NOMO-1 treated with dmso at 0.1 percent for 144 hours (cell line): Measurements from ENCODE around the gene BLNK.
"Not testable (repeated sequence)": the region's sequence is repeated elsewhere in the genome, so short reads cannot be mapped to it uniquely, and the experiment has no call there.

Experiments
- DNase-seq: peaks from one replicate; lab custom pipeline; 2025; ENCODE audit not compliant: unreplicated experiment; lab: John Stamatoyannopoulos, UW

The BLNK gene

GRCh38 chr10:96271016-96271815 lies at the start of gene BLNK:
Gene BLNK, minus strand, starts transcription at chr10:96271569. Its CDS starts 171 bp downstream, at chr10:96271398.
- DNase-seq: peak; percentile 28

GRCh38 chr10:96319754-96320474 lies 48.5 kb upstream of the BLNK start:
- no peak for DNase-seq

GRCh38 chr10:96317067-96317833 lies 45.9 kb upstream of the BLNK start:
- no peak for DNase-seq

DNA sequence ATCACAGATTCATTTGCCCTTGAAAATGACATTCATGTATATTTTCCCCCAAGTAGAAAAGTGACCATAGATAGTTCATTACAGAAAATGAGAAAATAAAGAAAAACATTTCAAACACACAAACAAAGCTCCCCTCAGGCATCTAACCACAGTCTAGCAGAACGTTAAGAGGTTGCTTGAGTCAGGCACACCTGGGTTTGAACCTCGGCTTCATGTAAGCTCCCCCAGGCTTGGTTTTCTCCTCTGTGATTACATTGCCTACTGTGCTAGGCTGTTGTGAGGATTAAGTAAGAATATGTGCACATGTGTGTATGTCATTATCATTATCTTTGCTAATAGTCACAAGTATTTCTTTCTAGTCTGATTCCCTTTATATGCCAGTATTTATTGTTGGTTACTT lies 42.0 kb upstream of the BLNK start:
- no peak for DNase-seq

GRCh38 chr10:96311180-96311715 lies 39.9 kb upstream of the BLNK start:
- DNase-seq: no peak

GRCh38 chr10:96310321-96310669 lies 38.9 kb upstream of the BLNK start:
- no peak for DNase-seq

- no peak for DNase-seq
Measured at GRCh38 chr10:96309628-96310320, 38.4 kb upstream of the BLNK start.

DNA sequence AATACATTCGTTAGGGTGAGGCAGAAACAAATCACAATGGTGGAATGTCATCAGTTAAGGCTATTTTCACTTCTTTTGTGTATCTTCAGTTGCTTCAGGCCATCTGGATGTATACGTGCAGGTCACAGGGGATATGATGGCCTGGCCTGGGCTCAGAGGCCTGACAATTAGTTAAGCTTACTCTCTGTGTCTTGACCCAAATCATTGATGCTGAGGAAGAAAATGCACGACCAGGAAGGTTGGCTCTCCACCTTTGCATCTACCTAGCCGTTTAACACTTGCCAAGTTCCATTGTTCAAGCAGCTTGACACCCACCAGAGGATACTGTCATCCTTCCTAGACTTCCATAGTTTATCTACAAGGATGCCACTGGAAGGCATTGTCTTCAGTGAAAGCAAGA lies 37.5 kb upstream of the BLNK start:
- not testable (repeated sequence) for DNase-seq

DNA sequence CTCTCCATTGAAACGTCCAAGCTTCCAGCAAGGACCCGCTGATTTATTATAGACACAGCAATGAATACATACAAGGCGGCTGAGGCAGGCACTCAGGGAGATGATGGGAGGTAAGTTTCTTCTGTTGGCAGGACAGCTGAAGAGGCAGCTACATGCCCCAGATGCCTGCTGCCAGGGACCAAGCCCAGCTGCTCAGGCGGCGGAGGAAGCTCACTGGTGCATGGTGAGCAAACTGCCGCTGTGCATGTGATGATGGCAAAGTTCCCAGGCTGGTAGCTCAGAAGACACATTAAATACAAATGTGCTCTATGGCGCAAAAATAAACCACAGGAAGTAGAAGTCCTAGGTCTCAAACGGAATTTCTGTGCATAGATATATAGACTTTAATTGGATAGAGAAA lies 35.1 kb upstream of the BLNK start:
- DNase-seq: no peak

GRCh38 chr10:96305019-96305418 lies 33.6 kb upstream of the BLNK start:
- DNase-seq: no peak

DNA sequence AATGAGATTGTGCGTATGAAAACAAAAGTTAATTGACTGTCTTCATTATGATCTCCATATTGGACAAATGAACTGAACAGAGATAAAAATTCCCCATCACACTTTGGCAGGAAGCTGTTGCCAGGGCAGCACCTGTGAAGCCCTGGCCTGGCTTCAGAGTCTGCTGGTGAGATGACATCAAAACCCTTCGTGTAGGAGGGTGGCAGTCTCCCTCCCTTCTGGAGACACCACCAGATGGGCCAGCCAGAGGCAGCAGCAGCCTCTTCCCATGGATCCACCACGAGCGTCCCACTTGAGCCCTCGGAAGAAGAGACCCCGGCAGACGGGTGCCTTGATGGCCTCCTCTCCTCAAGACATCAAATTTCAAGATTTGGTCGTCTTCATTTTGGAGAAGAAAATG lies 32.9 kb upstream of the BLNK start, which contains the start of gene DNTT:
Gene DNTT (plus strand): TSS at position 205 of the 400 bp plus-strand sequence. CDS start 64 bp downstream, at position 269.
- DNase-seq: no peak

- DNase-seq: no peak
Measured at GRCh38 chr10:96301616-96302015, 30.2 kb upstream of the BLNK start.

GRCh38 chr10:96299383-96299782 lies 28.0 kb upstream of the BLNK start:
- no peak for DNase-seq

DNA sequence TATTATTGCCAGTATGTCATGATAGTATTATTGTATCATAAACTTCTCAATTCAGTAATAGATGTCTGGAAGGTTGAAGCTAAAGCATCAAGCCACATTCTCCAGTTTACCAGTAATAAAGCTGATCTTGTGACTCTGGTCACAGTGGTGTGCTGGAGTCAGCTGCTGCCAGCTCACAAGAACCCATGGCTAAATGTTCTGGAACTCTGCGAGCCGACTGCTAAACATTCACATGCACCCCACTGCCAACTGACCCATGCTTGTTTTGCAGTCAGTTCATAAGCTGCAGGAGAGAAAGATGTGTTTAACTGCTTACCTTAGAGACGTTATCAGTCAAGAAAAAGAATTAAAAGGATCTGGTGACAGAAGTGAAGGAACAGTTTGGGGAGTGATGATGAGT lies 27.0 kb upstream of the BLNK start:
- DNase-seq: no peak

DNA sequence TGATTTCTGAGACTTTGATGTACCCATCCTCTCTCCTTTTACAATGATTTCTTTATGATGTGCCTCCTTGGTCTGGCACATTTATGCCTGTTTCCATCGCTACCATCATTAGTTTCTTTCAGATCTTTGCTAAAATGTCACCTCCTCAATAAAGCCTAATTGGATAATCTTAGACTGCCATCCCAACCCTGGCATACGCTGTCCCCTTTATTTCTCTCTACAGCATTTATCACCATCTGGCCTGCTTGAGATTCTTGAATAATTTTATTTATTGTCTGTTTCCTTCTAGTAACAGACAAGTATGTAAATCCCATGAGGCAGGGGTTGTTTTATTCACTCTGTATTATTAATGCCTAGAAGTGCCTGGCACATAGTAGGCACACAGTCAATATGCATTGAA lies 26.1 kb upstream of the BLNK start:
- DNase-seq: no peak

DNA sequence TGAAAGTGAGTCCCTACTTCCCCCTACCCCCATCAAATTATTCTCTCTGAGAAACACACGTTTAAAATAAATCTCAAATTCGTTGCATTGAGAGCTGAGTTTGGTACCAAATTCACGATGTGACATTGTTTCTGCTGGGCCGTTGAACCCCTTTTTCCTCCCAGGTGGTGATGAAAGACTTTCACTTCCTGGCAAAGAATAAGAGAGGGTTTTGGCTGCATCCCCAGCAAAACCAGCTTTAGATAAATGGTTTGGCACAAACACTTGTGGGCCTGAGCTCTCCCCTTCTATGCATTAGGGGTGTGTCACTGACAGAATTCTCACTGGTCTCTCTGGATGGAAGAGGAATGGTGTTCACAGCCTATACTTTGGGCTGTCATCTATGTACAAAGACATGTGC lies 24.1 kb upstream of the BLNK start:
- DNase-seq: no peak

GRCh38 chr10:96292971-96293920 lies 21.9 kb upstream of the BLNK start:
- DNase-seq: no peak

DNA sequence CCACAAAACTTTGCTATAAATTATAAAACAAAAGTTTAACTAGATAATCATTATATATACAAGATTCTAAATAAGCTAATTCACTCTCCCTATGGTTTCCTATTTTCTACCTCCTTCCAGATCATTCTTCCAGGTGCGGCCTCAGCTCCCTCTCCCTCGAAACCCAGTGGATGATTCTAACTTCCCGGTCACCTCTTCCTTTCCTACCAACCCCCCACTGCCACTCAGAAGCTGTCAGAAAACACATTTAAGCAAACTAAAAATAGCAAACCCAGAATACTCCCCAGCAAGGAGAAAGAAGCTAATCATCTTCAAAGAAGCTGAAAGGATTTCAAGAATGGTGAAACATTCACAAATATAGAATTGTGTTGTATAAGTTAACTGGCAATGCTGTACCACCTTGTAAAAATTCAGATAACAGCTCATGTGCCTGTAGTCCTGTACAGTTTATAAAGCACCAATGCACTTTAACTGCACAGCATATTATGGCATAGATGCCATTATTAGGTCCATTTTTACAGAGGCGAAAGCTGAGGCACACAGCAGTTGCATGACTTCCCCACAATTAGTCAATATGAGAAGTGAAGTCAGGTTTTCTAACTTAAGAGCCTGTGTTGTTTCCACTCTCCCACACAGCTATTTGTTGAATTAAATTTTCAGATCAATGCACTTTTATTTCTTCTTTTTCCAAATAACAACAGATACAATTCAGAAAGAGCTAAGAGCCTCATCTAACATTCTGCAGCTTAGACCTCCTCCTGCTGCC lies 19.2 kb upstream of the BLNK start:
- no peak for DNase-seq
